PC-9 (cell line): ENCODE data around the gene RSPRY1. TPM values are rescaled to one million over a fixed set of nuclear protein-coding genes. Genes with fewer than 3 reads are reported as not detected.

Experiments used
- Bru-seq: library from RNA; stranded (reverse); fragments of 400-500 nt; gene quantifications from one replicate; lab custom pipeline; 2021; lab: Mats Ljungman, UMichigan
- BruChase-seq, 2 experiments: library from RNA; stranded (reverse); fragments of 400-500 nt; gene quantifications; one replicate each; lab custom pipeline; 2021; lab: Mats Ljungman, UMichigan
- BruUV-seq: library from RNA; stranded (reverse); fragments of 400-500 nt; replicated peaks from 2 replicates; lab custom pipeline; 2021; lab: Mats Ljungman, UMichigan
- CTCF ChIA-PET: fragments of 300-600 bp; sonication (Branson Sonifier 250); formaldehyde crosslinking; loops from one replicate; lab custom pipeline; 2022; ENCODE audit warnings: antibody characterized with exemption; lab: Charles Lee
- POLR2A ChIA-PET: fragments of 300-600 bp; sonication (Branson Sonifier 250); formaldehyde crosslinking; loops from one replicate; lab custom pipeline; 2022; ENCODE audit warnings: antibody characterized with exemption; ENCODE audit not compliant: unreplicated experiment; lab: Charles Lee
- DNase-seq, 2 experiments: peaks; one replicate each; pipeline versions ENCODE4 v3.0.0 to v3.0.0-alpha.2; 2015 to 2022; ENCODE audit warnings: mixed read lengths in 1 of 2
- H2AFZ ChIP-seq: fragments of 200-600 bp; sonication (generic); 2 replicates; pipeline ENCODE4 v1.8.1; 2017; ENCODE audit warnings: antibody characterized with exemption
- H3F3A ChIP-seq: fragments of 200-600 bp; sonication (generic); 2 replicates; pipeline ENCODE4 v1.8.1; 2017; ENCODE audit warnings: antibody characterized with exemption, mild to moderate bottlenecking, low read depth; ENCODE audit not compliant: insufficient read depth
- H3K27ac ChIP-seq: fragments of 200-600 bp; sonication (generic); 2 replicates; pipeline ENCODE4 v1.6.1; 2016; ENCODE audit warnings: mixed run types
- H3K27me3 ChIP-seq: fragments of 200-600 bp; sonication (generic); 2 replicates; pipeline ENCODE4 v1.6.1; 2016; ENCODE audit warnings: low read depth, mixed run types; ENCODE audit not compliant: insufficient read depth
- H3K36me3 ChIP-seq: fragments of 200-600 bp; sonication (generic); 2 replicates; pipeline ENCODE4 v1.6.1; 2016; ENCODE audit warnings: low read depth, mixed run types
- H3K4me1 ChIP-seq: fragments of 200-600 bp; sonication (generic); replicated peaks from 2 replicates; pipeline ENCODE4 v1.6.1; 2016; ENCODE audit warnings: mixed run types; ENCODE audit not compliant: insufficient read depth
- H3K4me2 ChIP-seq: fragments of 200-600 bp; sonication (generic); 2 replicates; pipeline ENCODE4 v1.6.1; 2017; ENCODE audit warnings: mixed run types
- H3K4me3 ChIP-seq: fragments of 200-600 bp; sonication (generic); 2 replicates; pipeline ENCODE4 v1.6.1; 2016; ENCODE audit warnings: mixed run types
- H3K79me2 ChIP-seq: fragments of 200-600 bp; sonication (generic); 2 replicates; pipeline ENCODE4 v1.6.1; 2017; ENCODE audit warnings: low read depth, mixed run types
- H3K9me2 ChIP-seq: fragments of 200-600 bp; sonication (generic); 2 replicates; pipeline ENCODE4 v1.8.1; 2017; ENCODE audit warnings: mild to moderate bottlenecking; ENCODE audit not compliant: insufficient read depth
- H3K9me3 ChIP-seq: fragments of 200-600 bp; sonication (generic); 2 replicates; pipeline ENCODE4 v1.8.1; 2016; ENCODE audit warnings: low read depth; ENCODE audit not compliant: insufficient read depth
- H4K20me1 ChIP-seq: fragments of 200-600 bp; sonication (generic); 2 replicates; pipeline ENCODE4 v1.8.1; 2017; ENCODE audit not compliant: insufficient read depth
- CTCF ChIP-seq: fragments of 200-600 bp; sonication (generic); conservative IDR thresholded peaks from 2 replicates; pipeline ENCODE4 v1.6.1; 2017; ENCODE audit warnings: mixed run types, antibody characterized with exemption, mild to moderate bottlenecking, moderate library complexity
- EZH2 ChIP-seq: fragments of 200-600 bp; sonication (generic); IDR thresholded peaks from 2 replicates; pipeline ENCODE4 v1.8.0; 2017; ENCODE audit warnings: antibody characterized with exemption, low read depth
- intact Hi-C: fragments of 100-400 bp; cut with micrococcal nuclease; formaldehyde crosslinking; loops from one replicate; pipeline ENCODE4 v1.10.0; 2022; ENCODE audit not compliant: unreplicated experiment
- long read RNA-seq: library from polyadenylated mRNA; stranded (forward); transcript quantifications from one replicate; pipeline ENCODE4 v2.0.0, GENCODE V29; 2022
- total RNA-seq: library from RNA; stranded (reverse); gene quantifications from 2 replicates; pipeline ENCODE4 v1.2.3, GENCODE V29; 2021

The RSPRY1 gene
- 26.2 and 26.3 TPM in 2 replicates for total RNA-seq
- Bru-seq, nascent RNA, result percentile 74 among the genes with signal in this experiment
- percentile 78 among the genes with signal in this experiment for BruChase-seq, experiment 1, labeled RNA remaining after a 2-hour chase
- BruChase-seq, experiment 2, labeled RNA remaining after a 6-hour chase, result percentile 75 among the genes with signal in this experiment
- long read RNA-seq, transcript RSPRY1-201 (15 exons, 3,547 nt), result major isoform, 25 of 34 reads
- long read RNA-seq, partial matches to known transcripts, result 0 of 34 reads
- long read RNA-seq, other reads (novel, unspliced or antisense), result 7 of 34 reads

GRCh38 chr16:57185945-57186871 lies at the start of gene RSPRY1, which contains the start of gene PSME3IP1:
RSPRY1 (plus strand) TSS chr16:57186329; CDS start chr16:57204659, 18,330 bp downstream.
PSME3IP1 (minus strand) TSS chr16:57186039; CDS start chr16:57173854, 12,185 bp downstream.
- peak within 1 kb of the TSS; percentile 86 for H3K4me3 ChIP-seq
- peaks cover 16% of the 10 kb centered on the region; the same call in 1 of the 2 replicates for H3F3A ChIP-seq
- peaks cover 44% of the 10 kb centered on the region for H3K4me1 ChIP-seq
- no peaks in the 10 kb centered on the region for H3K27me3 ChIP-seq
- peak within 1 kb of the TSS; percentile 64 for H3K27ac ChIP-seq
- no peaks in the 10 kb centered on the region for H3K9me3 ChIP-seq
- peaks cover 96% of the 10 kb centered on the region for H3K79me2 ChIP-seq
- 0 out of 2 replicates have a peak, but pooled peaks cover 3% of the 10 kb centered on the region for H3K36me3 ChIP-seq
- peak; percentile 97 to 99 for DNase-seq
- peak within 1 kb of the TSS; percentile 89 for H2AFZ ChIP-seq
- intact Hi-C loops, result loop anchor here (1.0 to 5.0 kb wide), 3 partner anchors 59 to 231 kb away; partner anchors contain the start of gene ARL2BP
- peak within 1 kb of the TSS; percentile 96 for H3K4me2 ChIP-seq
- H4K20me1 ChIP-seq, result no peaks in the 10 kb centered on the region; the same call in 1 of the 2 replicates
- no peak for TF ChIP-seq CTCF
- no peak for TF ChIP-seq EZH2
- no peaks in the 10 kb centered on the region for H3K9me2 ChIP-seq
- CTCF ChIA-PET, result interaction anchor here (0.7 to 1.4 kb wide), 2 partner anchors 114 to 929 kb away, joined by 7 to 14 read pairs; no protein-coding TSS in a partner anchor
- POLR2A ChIA-PET, result interaction anchor here (0.5 to 1.0 kb wide), 13 partner anchors 8 to 295 kb away, joined by 3 to 13 read pairs (median 7); partner anchors contain the start of genes ARL2BP and POLR2C
- TSS peak; percentile 29 for BruUV-seq

DNA sequence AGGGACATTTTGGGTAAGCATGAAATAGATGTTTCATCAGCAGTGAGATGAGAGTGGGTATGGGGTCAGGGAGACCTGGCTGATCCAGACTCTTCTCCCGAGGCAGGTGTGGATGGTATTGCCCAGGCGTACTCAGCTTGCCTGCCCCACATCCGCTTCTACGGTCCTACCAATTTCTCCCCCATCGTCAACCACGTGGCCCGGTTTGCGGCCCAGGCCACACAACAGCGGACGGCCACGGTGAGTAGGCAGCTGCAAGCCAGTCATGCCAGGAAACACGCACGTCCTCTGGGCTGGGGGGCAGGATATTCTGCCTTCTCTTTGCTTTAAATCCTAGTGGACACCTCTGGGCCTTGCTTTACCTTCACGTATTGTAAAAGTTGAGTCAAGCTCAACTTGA lies 49.1 kb upstream of the RSPRY1 start:
- TF ChIP-seq EZH2, result no peak
- no peak for TF ChIP-seq CTCF
- H3K9me2 ChIP-seq, result no peaks in the 10 kb centered on the region
- CTCF ChIA-PET, result no interaction called here

More for the DNA sequence above, 49.1 kb upstream of the RSPRY1 start:
- Histone ChIP-seq H3K36me3 (no peaks in the 10 kb centered on the region), H3K9me3 (no peaks in the 10 kb centered on the region), H4K20me1 (no peaks in the 10 kb centered on the region), H3K4me2 (no peak overlapping the region), H3K4me1 (peaks cover 9% of the 10 kb centered on the region; the same call in 1 of the 2 replicates), H3K27ac (no peak overlapping the region), H3F3A (no peaks in the 10 kb centered on the region), H2AFZ (no peak overlapping the region), H3K27me3 (no peaks in the 10 kb centered on the region), H3K4me3 (no peak overlapping the region), H3K79me2 (no peaks in the 10 kb centered on the region)
- no TSS peak for BruUV-seq
- POLR2A ChIA-PET, result no interaction called here
- intact Hi-C loops, result no loop called here
- no peak for DNase-seq
